ENCODE data around the gene MANF.

MANF gene

GRCh38 chr3:51343918-51344687 is 41.0 kb upstream of the MANF start:
- H3K4me3 ChIP-seq (replicated peaks; ENCODE audit: low read depth, low read length): no peak overlapping the region
- DNase-seq (ENCODE audit: low read depth): peak; percentile 81
- TF ChIP-seq CTCF (IDR thresholded peaks at IDR 0.05; ENCODE audit: low read length, missing control alignments): no peak

GRCh38 chr3:51350751-51351150 is 34.3 kb upstream of the MANF start:
- H3K4me3 ChIP-seq (replicated peaks; ENCODE audit: low read depth, low read length): no peak overlapping the region
- DNase-seq (ENCODE audit: low read depth): no peak
- no peak for TF ChIP-seq CTCF (IDR thresholded peaks at IDR 0.05; ENCODE audit: low read length, missing control alignments)

- DNase-seq (ENCODE audit: low read depth): no peak
- H3K4me3 ChIP-seq (replicated peaks; ENCODE audit: low read depth, low read length): no peak overlapping the region
- no peak for TF ChIP-seq CTCF (IDR thresholded peaks at IDR 0.05; ENCODE audit: low read length, missing control alignments)
Measured at GRCh38 chr3:51353131-51353530, 32.0 kb upstream of the MANF start.

GRCh38 chr3:51353691-51354090 is 31.4 kb upstream of the MANF start:
- H3K4me3 ChIP-seq (replicated peaks; ENCODE audit: low read depth, low read length): no peak overlapping the region
- peak; percentile 44 for DNase-seq (ENCODE audit: low read depth)
- TF ChIP-seq CTCF (IDR thresholded peaks at IDR 0.05; ENCODE audit: low read length, missing control alignments): no peak

- H3K4me3 ChIP-seq (replicated peaks; ENCODE audit: low read depth, low read length): no peak overlapping the region
- DNase-seq (ENCODE audit: low read depth): no peak
- TF ChIP-seq CTCF (IDR thresholded peaks at IDR 0.05; ENCODE audit: low read length, missing control alignments): no peak
Measured at GRCh38 chr3:51354172-51354571, 30.9 kb upstream of the MANF start.

GRCh38 chr3:51354731-51355615 is 30.1 kb upstream of the MANF start:
- H3K4me3 ChIP-seq (replicated peaks; ENCODE audit: low read depth, low read length): no peak overlapping the region
- DNase-seq (ENCODE audit: low read depth): no peak
- no peak for TF ChIP-seq CTCF (IDR thresholded peaks at IDR 0.05; ENCODE audit: low read length, missing control alignments)
